K562 (cell line): ENCODE data around the gene URAD. TPM values are rescaled to one million over a fixed set of nuclear protein-coding genes. Genes with fewer than 3 reads are reported as not detected.

Source experiments
- ATAC-seq: fragments of 200-7000 bp; cut with Tn5 transposase; 3 replicates; pipeline ENCODE4 v1.9.1; 2020; ENCODE audit warnings: moderate library complexity
- BruUV-seq: library from RNA; stranded (reverse); fragments of 400-500 nt; replicated peaks from 2 replicates; lab custom pipeline; 2021; lab: Mats Ljungman, UMichigan
- CTCF ChIA-PET: fragments of 300-600 bp; formaldehyde crosslinking; extraction: SDS; loops from one replicate; lab custom pipeline; 2021; ENCODE audit warnings: low intra/inter-chr PET ratio; lab: Yijun Ruan, JAX
- POLR2A ChIA-PET: fragments of 300-600, 350-650 bp; sonication (Branson Sonifier 250); formaldehyde crosslinking; extraction: SDS; loops from one replicate; lab custom pipeline; 2021; ENCODE audit warnings: antibody characterized with exemption, inconsistent platforms; lab: Yijun Ruan, JAX
- DNase-seq, 4 experiments: peaks; one replicate each; pipeline versions ENCODE4 v3.0.0 to v3.0.0-alpha.2; 2011 to 2018; ENCODE audit warnings: low spot score in 3 of 4, mixed read lengths in 3 of 4; ENCODE audit errors: extremely low read depth in 1 of 4
- FAIRE-seq: peaks from 2 replicates; lab custom pipeline; 2011; peaks lifted over from hg19 to GRCh38; lab: Jason Lieb, UNC
- H2AFZ ChIP-seq: 2 replicates; pipeline ENCODE4 v1.6.0; 2011; ENCODE audit warnings: low read depth, low read length, control low read depth, inconsistent platforms
- H3K27ac ChIP-seq: fragments of 200-600 bp; 3 replicates; pipeline ENCODE4 v1.8.0; 2011; ENCODE audit warnings: low read depth, mild to moderate bottlenecking, control low read depth, inconsistent platforms, low read length, moderate library complexity, mixed read lengths; ENCODE audit errors: extremely low read depth
- H3K27me3 ChIP-seq, 2 experiments: fragments of 300-600 bp in 1 of 2; 2 replicates in 1 of 2; 3 replicates in 1 of 2; pipeline versions ENCODE4 v1.6.0 to v1.8.0; 2011; ENCODE audit warnings: inconsistent platforms in 2 of 2, low read length in 2 of 2, mild to moderate bottlenecking in 1 of 2, mixed read lengths in 1 of 2, moderate library complexity in 1 of 2; ENCODE audit not compliant: control insufficient read depth in 2 of 2, insufficient read depth in 2 of 2
- H3K36me3 ChIP-seq: fragments of 300-600 bp; 3 replicates; pipeline ENCODE4 v1.8.0; 2011; ENCODE audit warnings: mild to moderate bottlenecking, low read length, inconsistent platforms; ENCODE audit not compliant: control insufficient read depth, insufficient read depth
- H3K4me1 ChIP-seq, 2 experiments: fragments of 200-600 bp in 1 of 2; replicated peaks in 1 of 2; 2 replicates in 1 of 2; 3 replicates in 1 of 2; pipeline versions ENCODE4 v1.5.1 to v1.8.0; 2011; ENCODE audit warnings: inconsistent platforms in 2 of 2, low read length in 2 of 2, mild to moderate bottlenecking in 1 of 2, mixed read lengths in 1 of 2, moderate library complexity in 1 of 2; ENCODE audit not compliant: control insufficient read depth in 2 of 2, insufficient read depth in 2 of 2
- H3K4me2 ChIP-seq: 2 replicates; pipeline ENCODE4 v1.6.1; 2011; ENCODE audit warnings: low read length, control low read depth, inconsistent platforms, mixed read lengths; ENCODE audit not compliant: insufficient read depth
- H3K4me3 ChIP-seq: fragments of 200-600 bp; sonication (generic), shearing (Covaris generic); 2 replicates; pipeline ENCODE4 v1.5.1; 2016; ENCODE audit warnings: control low read depth, inconsistent platforms
- H3K79me2 ChIP-seq: fragments of 200-600 bp; 3 replicates; pipeline ENCODE4 v1.8.0; 2011; ENCODE audit warnings: low read length, inconsistent platforms; ENCODE audit not compliant: control insufficient read depth, insufficient read depth
- H3K9ac ChIP-seq, 2 experiments: 2 replicates each; pipeline versions ENCODE4 v1.6.0 to v1.6.1; 2011; ENCODE audit warnings: low read depth in 2 of 2, low read length in 2 of 2, control low read depth in 1 of 2, inconsistent platforms in 1 of 2, mild to moderate bottlenecking in 1 of 2, mixed read lengths in 1 of 2; ENCODE audit not compliant: insufficient read depth in 1 of 2
- H3K9me1 ChIP-seq: one replicate; pipeline ENCODE4 v1.6.0; 2011; ENCODE audit warnings: inconsistent platforms, mild to moderate bottlenecking, low read length, moderate library complexity; ENCODE audit not compliant: control insufficient read depth, insufficient read depth
- H3K9me3 ChIP-seq: replicated peaks from 2 replicates; pipeline ENCODE4 v1.5.1; 2011; ENCODE audit warnings: low read depth, low read length, inconsistent platforms; ENCODE audit not compliant: control insufficient read depth, insufficient read depth
- H4K20me1 ChIP-seq: replicated peaks from 2 replicates; pipeline ENCODE4 v1.6.1; 2011; ENCODE audit warnings: low read length, inconsistent platforms, mixed read lengths; ENCODE audit not compliant: control insufficient read depth, insufficient read depth
- ARID2 ChIP-seq: fragments of 450-650 bp; IDR thresholded peaks from 2 replicates; pipeline ENCODE4 v1.6.1; 2017; ENCODE audit warnings: antibody characterized with exemption, mild to moderate bottlenecking
- ELK1 ChIP-seq: sonication (generic); formaldehyde crosslinking; IDR thresholded peaks from 2 replicates; pipeline ENCODE4 v1.8.1; 2022; ENCODE audit warnings: missing genetic modification reagents
- IFI16 ChIP-seq: fragments of 250-450 bp; sonication (Bioruptor Pico); IDR thresholded peaks from 2 replicates; pipeline ENCODE4 v2.1.2; 2022; ENCODE audit warnings: mild to moderate bottlenecking, inconsistent platforms
- NUFIP1 ChIP-seq: fragments of 450-650 bp; IDR thresholded peaks from 2 replicates; pipeline ENCODE4 v1.6.1; 2018; ENCODE audit not compliant: partially characterized antibody
- RBBP5 ChIP-seq: fragments of 200-600 bp; sonication (generic); IDR thresholded peaks from 2 replicates; pipeline ENCODE4 v1.6.1; 2012; ENCODE audit warnings: borderline replicate concordance, mild to moderate bottlenecking, low read length, control low read depth, inconsistent platforms; ENCODE audit not compliant: insufficient read depth, poor library complexity, severe bottlenecking
- STAG1 ChIP-seq: sonication (generic); formaldehyde crosslinking; IDR thresholded peaks from 2 replicates; pipeline ENCODE4 v1.5.0; 2020; ENCODE audit warnings: missing genetic modification reagents, borderline replicate concordance
- ZNF354B ChIP-seq: fragments of 250-450 bp; sonication (Bioruptor Pico); IDR thresholded peaks from 2 replicates; pipeline ENCODE4 v1.4.0; 2020
- ZNF668 ChIP-seq: fragments of 250-450 bp; sonication (Bioruptor Pico); IDR thresholded peaks from 2 replicates; pipeline ENCODE4 v1.8.0; 2022; ENCODE audit warnings: mild to moderate bottlenecking, inconsistent platforms
- ZNF696 ChIP-seq: fragments of 250-450 bp; sonication (Bioruptor Pico); conservative IDR thresholded peaks from 2 replicates; pipeline ENCODE4 v1.4.0; 2020; ENCODE audit warnings: mild to moderate bottlenecking, moderate library complexity
- WGBS: fragments of 100-300 bp; shearing (Covaris generic); methylation state at CpG from one replicate; pipeline ENCODE4 v1.1.6; 2016; ENCODE audit warnings: low coverage, mixed read lengths; ENCODE audit not compliant: insufficient coverage; ENCODE audit errors: missing lambda C conversion rate; 5-methylcytosine and 5-hydroxymethylcytosine counted together
- in situ Hi-C: fragments of 300-500 bp; cut with MboI; formaldehyde crosslinking; loops from 4 replicates; pipeline ENCODE4 v1.15.0; 2018; ENCODE audit warnings: inconsistent platforms, mixed read lengths
- intact Hi-C: fragments of 100-400 bp; cut with micrococcal nuclease; formaldehyde crosslinking; loops from 2 replicates; pipeline ENCODE4 v1.14.2; 2022
- polyA plus RNA-seq, 8 experiments: library from polyadenylated mRNA; depleted of rRNA in 4 of 8; stranded (reverse) in 5 of 8; unstranded in 3 of 8; fragments of >200 nt; fragmentation: Nextera tagmentation in 2 of 8; fragmentation: Illumina TruSeq in 1 of 8; extraction: Ambion mirVana in 2 of 8; extraction: Trizol in 1 of 8; gene quantifications; 2 replicates each; pipeline versions ENCODE4 v1.2.1 to v1.2.3, GENCODE V29; 2011 to 2014; ENCODE audit warnings: inconsistent platforms in 1 of 8, missing spikeins in 1 of 8
- total RNA-seq, 7 experiments: library from RNA; depleted of rRNA in 6 of 7; stranded (reverse); fragments of >200 nt in 6 of 7; fragmentation: Illumina TruSeq in 2 of 7; extraction: Trizol in 2 of 7; gene quantifications; 2 replicates each; pipeline versions ENCODE4 v1.2.1 to v1.2.3, GENCODE V29; 2011 to 2021; ENCODE audit warnings: low replicate concordance in 1 of 7

URAD gene
- total and polyA plus RNA-seq, 9 of the 15 experiments (the other 6 are each of a cell fraction or from before 2014, with no cell fraction given), result not detected

- TF ChIP-seq ELK1 (CRISPR knock-in tag) (no peak), ZNF354B (CRISPR knock-in tag) (no peak), NUFIP1 (no peak), RBBP5 (no peak), STAG1 (CRISPR knock-in tag) (no peak), ZNF696 (CRISPR knock-in tag) (no peak)
These were observed 9.4 kb downstream of the URAD start (continued) for GRCh38 chr13:27979001-27979643.

GRCh38 chr13:27978301-27978968, 10.1 kb downstream of the URAD start:
- ChIA-PET POLR2A (interaction anchor here (0.6 to 1.1 kb wide), 2 partner anchors 16 to 127 kb away, joined by 3 to 4 read pairs; no protein-coding TSS in a partner anchor), CTCF (no interaction called here)

More at GRCh38 chr13:27978301-27978968, 10.1 kb downstream of the URAD start:
- Histone ChIP-seq H3K36me3 (no peaks in the 10 kb centered on the region), H3K4me2 (no peak overlapping the region), H3K27ac (no peak overlapping the region), H3K9me3 (no peaks in the 10 kb centered on the region), H3K9ac (no peak overlapping the region), H4K20me1 (no peaks in the 10 kb centered on the region), H3K27me3 (peaks cover 3 to 42% of the 10 kb centered on the region in 2 experiments; a peak in 4 of 5 replicates), H2AFZ (no peak overlapping the region), H3K4me3 (no peak overlapping the region), H3K79me2 (no peaks in the 10 kb centered on the region), H3K9me1 (no peaks in the 10 kb centered on the region), H3K4me1 (0 out of 5 replicates have a peak, but pooled peaks cover 0 to 3% of the 10 kb centered on the region in 2 experiments)
- 32% methylated on average over 8 of the region's 65 CpGs for WGBS
- no peak for DNase-seq
- in situ Hi-C loops (no loop called here), intact Hi-C loops (no loop called here)
- BruUV-seq, result no TSS peak
- TF ChIP-seq IFI16 (CRISPR knock-in tag) (no peak), ARID2 (no peak), ZNF668 (CRISPR knock-in tag) (no peak)
- FAIRE-seq, result no peak
- ATAC-seq, result no peak
